ENCODE measurements around the gene ROPN1L.

Gene ROPN1L

GRCh38 chr5:10503997-10504793, 62.5 kb downstream of the ROPN1L start:
- peak overlapping the region; percentile 16; the same call in 1 of the 2 replicates for H3K27ac ChIP-seq
- TF ChIP-seq ZFX (IDR thresholded peaks at IDR 0.05) (no peak), CTCF (conservative IDR thresholded peaks at IDR 0.05) (no peak)

- H3K27ac ChIP-seq, result no peak overlapping the region
- TF ChIP-seq CTCF (conservative IDR thresholded peaks at IDR 0.05) (no peak), ZFX (IDR thresholded peaks at IDR 0.05) (no peak)
Observed at GRCh38 chr5:10505517-10506095, 63.9 kb downstream of the ROPN1L start.

- H3K27ac ChIP-seq, result no peak overlapping the region
Observed at GRCh38 chr5:10506535-10506934, 64.9 kb downstream of the ROPN1L start.

GRCh38 chr5:10507575-10508096, 66.0 kb downstream of the ROPN1L start:
- H3K27ac ChIP-seq, result no peak overlapping the region
- TF ChIP-seq CTCF (conservative IDR thresholded peaks at IDR 0.05) (no peak), ZFX (IDR thresholded peaks at IDR 0.05) (no peak)

More at GRCh38 chr5:10506535-10506934, 64.9 kb downstream of the ROPN1L start:
- TF ChIP-seq ZFX (IDR thresholded peaks at IDR 0.05) (no peak), CTCF (conservative IDR thresholded peaks at IDR 0.05) (no peak)

GRCh38 chr5:10509575-10509974, 67.9 kb downstream of the ROPN1L start:
- no peak overlapping the region for H3K27ac ChIP-seq
- no peak for TF ChIP-seq ZFX (IDR thresholded peaks at IDR 0.05)
- TF ChIP-seq CTCF (conservative IDR thresholded peaks at IDR 0.05), result no peak

- H3K27ac ChIP-seq, result peak overlapping the region; percentile 38
- no peak for TF ChIP-seq CTCF (conservative IDR thresholded peaks at IDR 0.05)
- no peak for TF ChIP-seq ZFX (IDR thresholded peaks at IDR 0.05)
Observed at GRCh38 chr5:10511741-10512640, 70.3 kb downstream of the ROPN1L start.
